Stomach (tissue), 9 donors: ENCODE results near the gene KLF13. TPM values are rescaled to one million over a fixed set of nuclear protein-coding genes. Genes with fewer than 3 reads are reported as not detected.
A peak's percentile ranks its signal among the peaks of the same experiment; 100 is the strongest.

Experiments used
- DNase-seq, 2 donors: peaks; one replicate each; pipeline versions ENCODE4 v3.0.0 to v3.0.0-alpha.2; 2013 to 2019
- H3K27ac ChIP-seq, 5 donors: fragments of 200-600 bp in 4 of 5; sonication (generic) in 4 of 5; one replicate each; pipeline ENCODE4 v1.5.1; 2013 to 2019; ENCODE audit warnings: mild to moderate bottlenecking in 1 of 5, moderate library complexity in 1 of 5
- H3K27me3 ChIP-seq, 3 donors: fragments of 200-600 bp; sonication (generic); one replicate each; pipeline ENCODE4 v1.5.1; 2017 to 2019; ENCODE audit warnings: mixed run types in 1 of 3
- H3K36me3 ChIP-seq, 4 donors: fragments of 200-600 bp; sonication (generic); 1 replicate in 3 of 4; 2 replicates in 1 of 4; pipeline ENCODE4 v1.5.1; 2016 to 2019
- H3K4me1 ChIP-seq, 4 donors: fragments of 200-600 bp; sonication (generic); one replicate each; pipeline ENCODE4 v1.5.1; 2016 to 2019
- H3K4me3 ChIP-seq, 4 donors: fragments of 200-600 bp; sonication (generic) in 3 of 4; one replicate each; pipeline ENCODE4 v1.5.1; 2016 to 2019; ENCODE audit warnings: mild to moderate bottlenecking in 1 of 4
- H3K9me3 ChIP-seq, 4 donors: fragments of 200-600 bp; sonication (generic); one replicate each; pipeline ENCODE4 v1.5.1; 2016 to 2019
- EP300 ChIP-seq: sonication (generic); formaldehyde crosslinking; IDR thresholded peaks from one replicate; pipeline ENCODE4 v1.6.1; 2017; ENCODE audit warnings: antibody characterized with exemption
- POLR2A ChIP-seq, 4 donors: fragments of 450-650 bp; IDR thresholded peaks; one replicate each; pipeline ENCODE4 v1.6.1; 2016; ENCODE audit warnings: antibody characterized with exemption in 4 of 4, control low read depth in 2 of 4, mild to moderate bottlenecking in 1 of 4, moderate library complexity in 1 of 4
- POLR2AphosphoS5 ChIP-seq, 3 donors: sonication (generic); formaldehyde crosslinking; IDR thresholded peaks; one replicate each; pipeline ENCODE4 v1.6.1; 2016; ENCODE audit warnings: antibody characterized with exemption in 3 of 3
- WGBS, 5 donors: extraction: QIAGEN DNeasy Blood & Tissue Kit in 3 of 5; methylation state at CpG; one replicate each; pipeline versions ENCODE4 v1.1.5 to v1.1.7; 2013 to 2018; 5-methylcytosine and 5-hydroxymethylcytosine counted together
- intact Hi-C: fragments of 100-400 bp; cut with DNase I; formaldehyde crosslinking; loops from one replicate; pipeline ENCODE4 v1.15.1; 2023; ENCODE audit warnings: low total_unique reads
- polyA plus RNA-seq, 3 donors: library from polyadenylated mRNA; stranded (reverse); fragments of 200-250 nt; gene quantifications; one replicate each; pipeline ENCODE4 v1.2.3, GENCODE V29; 2013
- total RNA-seq, 5 donors: library from RNA; depleted of rRNA; stranded (reverse); fragments of >200 nt; gene quantifications; one replicate each; pipeline versions ENCODE4 v1.1.0 to v1.2.3, GENCODE V29; 2014 to 2016
- TF ChIP-seq, protein P1 (sequence below), 7 experiments: fragments of 450-650 bp in 4 of 7; fragments of 200-600 bp in 3 of 7; sonication (generic) in 3 of 7; IDR thresholded peaks; one replicate each; pipeline ENCODE4 v1.5.1; 2016 to 2019; ENCODE audit warnings: antibody characterized with exemption in 7 of 7, control low read depth in 2 of 7, mild to moderate bottlenecking in 1 of 7
- donor health status: healthy with polysubstance abuse.
- donor health status: Bipolar disorder and iron deficiency.
- donor health status: healthy.

The KLF13 gene
- total and polyA plus RNA-seq, 8 donors, result 9.3 to 74.0 (median 33.3) TPM

DNA sequence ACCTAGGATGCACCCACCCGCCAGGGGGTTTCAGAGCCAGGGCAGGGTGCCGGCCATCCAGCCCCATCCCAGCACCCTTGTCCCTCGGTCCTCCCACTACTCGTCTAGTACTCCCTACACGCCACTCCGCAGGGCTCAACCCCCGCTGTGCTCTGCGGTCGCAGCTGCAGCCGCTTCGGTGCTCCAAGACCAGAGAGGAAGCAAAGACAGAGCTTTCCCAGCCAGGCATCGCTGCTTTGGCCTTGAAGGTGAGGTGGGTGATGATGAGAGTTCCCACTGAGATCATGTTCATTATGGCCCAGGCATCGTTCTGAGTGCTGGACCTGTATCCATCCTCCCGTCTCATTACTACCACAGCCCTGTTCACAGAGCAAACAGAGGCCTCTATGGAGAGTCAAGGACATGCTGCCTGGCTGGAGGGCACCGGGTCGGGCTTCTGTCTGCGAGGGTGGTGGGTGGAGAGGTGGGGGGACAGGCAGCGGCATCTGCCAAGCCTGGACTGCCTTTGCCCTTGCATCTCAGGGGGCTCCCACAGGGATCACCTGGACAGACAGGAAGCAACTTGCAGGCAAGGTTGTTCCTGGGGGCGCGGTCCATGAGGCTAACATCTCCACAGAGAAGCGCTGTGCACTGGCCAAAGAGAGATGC is 66.9 kb downstream of the KLF13 start:
- intact Hi-C loops, result no loop called here
- Histone ChIP-seq H3K27me3 (peaks cover 0 to 10% (median 0%) of the 10 kb centered on the region in 3 donors), H3K36me3 (no peaks in the 10 kb centered on the region), H3K9me3 (no peaks in the 10 kb centered on the region), H3K4me3 (peak overlapping the region; percentile 55 to 71 (median 64)), H3K27ac (peak overlapping the region; percentile 83 to 97 (median 94)), H3K4me1 (peaks cover 26 to 56% (median 44%) of the 10 kb centered on the region in 4 donors)
- peak in 1 of 2 donors; percentile 38 for DNase-seq
- TF ChIP-seq POLR2A (IDR thresholded peaks at IDR 0.05) (no peak), POLR2AphosphoS5 (IDR thresholded peaks at IDR 0.05) (no peak), EP300 (no peak)
- WGBS, 5 donors, result 66 to 82% (median 72%) methylated on average over 17 to 21 of the region's 21 CpGs

- 5 to 28% (median 13%) methylated on average over 17 to 27 of the region's 27 CpGs for WGBS, 5 donors
- peak; percentile 95 for DNase-seq
- H3K27me3 ChIP-seq, result peaks cover 0 to 10% (median 0%) of the 10 kb centered on the region in 3 donors
- H3K9me3 ChIP-seq, result no peaks in the 10 kb centered on the region
- peak overlapping the region; percentile 76 to 87 (median 77) for H3K27ac ChIP-seq
- H3K4me1 ChIP-seq, result peaks cover 22 to 40% (median 36%) of the 10 kb centered on the region in 4 donors
- TF ChIP-seq, protein P1, sequence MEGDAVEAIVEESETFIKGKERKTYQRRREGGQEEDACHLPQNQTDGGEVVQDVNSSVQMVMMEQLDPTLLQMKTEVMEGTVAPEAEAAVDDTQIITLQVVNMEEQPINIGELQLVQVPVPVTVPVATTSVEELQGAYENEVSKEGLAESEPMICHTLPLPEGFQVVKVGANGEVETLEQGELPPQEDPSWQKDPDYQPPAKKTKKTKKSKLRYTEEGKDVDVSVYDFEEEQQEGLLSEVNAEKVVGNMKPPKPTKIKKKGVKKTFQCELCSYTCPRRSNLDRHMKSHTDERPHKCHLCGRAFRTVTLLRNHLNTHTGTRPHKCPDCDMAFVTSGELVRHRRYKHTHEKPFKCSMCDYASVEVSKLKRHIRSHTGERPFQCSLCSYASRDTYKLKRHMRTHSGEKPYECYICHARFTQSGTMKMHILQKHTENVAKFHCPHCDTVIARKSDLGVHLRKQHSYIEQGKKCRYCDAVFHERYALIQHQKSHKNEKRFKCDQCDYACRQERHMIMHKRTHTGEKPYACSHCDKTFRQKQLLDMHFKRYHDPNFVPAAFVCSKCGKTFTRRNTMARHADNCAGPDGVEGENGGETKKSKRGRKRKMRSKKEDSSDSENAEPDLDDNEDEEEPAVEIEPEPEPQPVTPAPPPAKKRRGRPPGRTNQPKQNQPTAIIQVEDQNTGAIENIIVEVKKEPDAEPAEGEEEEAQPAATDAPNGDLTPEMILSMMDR (IDR thresholded peaks at IDR 0.05), result peak in 2 of 7 experiments; percentile 10 to 14
- TF ChIP-seq POLR2AphosphoS5 (IDR thresholded peaks at IDR 0.05), result peak; percentile 26 to 67 (median 44)
- no peak for TF ChIP-seq EP300
- TF ChIP-seq POLR2A (IDR thresholded peaks at IDR 0.05), result no peak
- intact Hi-C loops, result no loop called here
- no peaks in the 10 kb centered on the region for H3K36me3 ChIP-seq
- peak overlapping the region; percentile 3 to 23 (median 22) for H3K4me3 ChIP-seq
Observed at GRCh38 chr15:31396881-31397560, 70.4 kb downstream of the KLF13 start.

GRCh38 chr15:31397851-31398661 is 71.4 kb downstream of the KLF13 start:
- no peak for DNase-seq
- H3K9me3 ChIP-seq, result no peaks in the 10 kb centered on the region
- H3K4me3 ChIP-seq, result no peak overlapping the region
- H3K4me1 ChIP-seq, result peaks cover 22 to 33% (median 27%) of the 10 kb centered on the region in 4 donors
- peaks cover 0 to 4% (median 0%) of the 10 kb centered on the region in 3 donors for H3K27me3 ChIP-seq
- 58 to 71% (median 63%) methylated on average over 18 to 21 of the region's 21 CpGs for WGBS, 5 donors
- no peaks in the 10 kb centered on the region for H3K36me3 ChIP-seq
- peak overlapping the region; percentile 76 to 87 (median 77) for H3K27ac ChIP-seq
- TF ChIP-seq, protein P1 (IDR thresholded peaks at IDR 0.05), result no peak
- no peak for TF ChIP-seq EP300
- TF ChIP-seq POLR2A (IDR thresholded peaks at IDR 0.05), result no peak
- no peak for TF ChIP-seq POLR2AphosphoS5 (IDR thresholded peaks at IDR 0.05)
- intact Hi-C loops, result no loop called here

DNA sequence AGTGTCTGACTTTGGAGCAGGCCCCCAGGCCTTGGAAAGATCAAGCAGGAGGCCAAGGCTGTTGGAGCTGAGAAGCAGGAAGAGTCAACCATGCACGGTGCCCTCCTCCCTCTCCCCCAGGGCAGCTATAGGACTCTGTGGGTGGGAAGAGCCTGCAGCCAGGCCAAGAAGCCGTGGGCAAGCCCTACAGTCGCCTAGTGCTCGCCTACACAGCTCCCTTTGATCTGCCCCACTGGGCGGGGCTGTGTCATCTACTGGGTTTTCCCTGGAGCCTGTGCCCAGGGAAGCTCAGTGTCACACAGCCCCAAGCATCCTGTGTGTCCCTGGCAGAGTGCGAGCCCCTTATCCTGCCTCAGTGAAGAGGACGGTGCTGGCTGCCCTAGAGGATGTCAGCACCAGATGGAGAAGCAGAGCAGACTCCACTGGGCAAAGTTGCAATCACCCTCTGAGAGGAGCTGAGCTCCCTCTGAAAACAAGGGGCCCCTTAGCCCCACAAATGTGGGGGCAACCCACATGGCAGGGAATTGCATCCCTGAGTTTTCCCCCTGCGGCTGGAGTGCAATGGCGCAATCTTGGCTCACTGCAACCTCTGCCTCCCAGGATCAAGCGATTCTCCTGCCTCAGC is 72.2 kb downstream of the KLF13 start:
- no peaks in the 10 kb centered on the region for H3K36me3 ChIP-seq
- no peaks in the 10 kb centered on the region for H3K9me3 ChIP-seq
- TF ChIP-seq, protein P1 (IDR thresholded peaks at IDR 0.05), result no peak
- TF ChIP-seq POLR2AphosphoS5 (IDR thresholded peaks at IDR 0.05) (no peak), POLR2A (IDR thresholded peaks at IDR 0.05) (no peak), EP300 (no peak)
- intact Hi-C loops, result no loop called here
- peak in 1 of 2 donors; percentile 23 for DNase-seq
- no peak overlapping the region for H3K4me3 ChIP-seq
- H3K27me3 ChIP-seq, result no peaks in the 10 kb centered on the region
- peaks cover 18 to 25% (median 23%) of the 10 kb centered on the region in 4 donors for H3K4me1 ChIP-seq
- peak overlapping the region in 4 of 5 donors; percentile 76 to 87 (median 80) for H3K27ac ChIP-seq
- 68 to 87% (median 74%) methylated on average over 3 to 10 of the region's 10 CpGs for WGBS, 5 donors
